Ascending aorta (tissue), 2 donors: Measurements from ENCODE around the gene PCMT1. TPM values are rescaled to one million over a fixed set of nuclear protein-coding genes. Genes with fewer than 3 reads are reported as not detected.

Experiments
- DNase-seq, 2 donors: peaks; one replicate each; pipeline ENCODE4 v3.0.0-alpha.2; 2019; ENCODE audit warnings: low spot score in 2 of 2
- H3K27ac ChIP-seq, 2 donors: fragments of 200-600 bp; sonication (generic); one replicate each; pipeline ENCODE4 v1.5.1; 2016 to 2017; ENCODE audit warnings: mild to moderate bottlenecking in 1 of 2
- H3K27me3 ChIP-seq: fragments of 200-600 bp; sonication (generic); one replicate; pipeline ENCODE4 v1.5.1; 2017
- H3K36me3 ChIP-seq, 2 donors: fragments of 200-600 bp; sonication (generic); one replicate each; pipeline ENCODE4 v1.5.1; 2016
- H3K4me1 ChIP-seq, 2 donors: fragments of 200-600 bp; sonication (generic); one replicate each; pipeline ENCODE4 v1.5.1; 2016 to 2017; ENCODE audit warnings: mild to moderate bottlenecking in 1 of 2
- H3K4me3 ChIP-seq, 2 donors: fragments of 200-600 bp; sonication (generic); one replicate each; pipeline ENCODE4 v1.5.1; 2016 to 2017; ENCODE audit warnings: mild to moderate bottlenecking in 1 of 2
- H3K9me3 ChIP-seq, 2 donors: fragments of 200-600 bp; sonication (generic); one replicate each; pipeline ENCODE4 v1.5.1; 2016
- CTCF ChIP-seq, 3 experiments: fragments of 200-600 bp in 2 of 3; fragments of 450-650 bp in 1 of 3; sonication (generic) in 2 of 3; IDR thresholded peaks; one replicate each; pipeline ENCODE4 v1.5.1; 2016 to 2019; ENCODE audit warnings: antibody characterized with exemption in 3 of 3, mild to moderate bottlenecking in 1 of 3, moderate library complexity in 1 of 3
- intact Hi-C: fragments of 100-400 bp; cut with DNase I; formaldehyde crosslinking; loops from one replicate; pipeline ENCODE4 v1.15.1; 2023
- total RNA-seq: library from RNA; depleted of rRNA; stranded (reverse); fragments of >200 nt; gene quantifications from one replicate; pipeline ENCODE4 v1.1.0, GENCODE V29; 2016

The PCMT1 gene
- total RNA-seq, 1 donor from 2014 or later: 23.5 TPM

DNA sequence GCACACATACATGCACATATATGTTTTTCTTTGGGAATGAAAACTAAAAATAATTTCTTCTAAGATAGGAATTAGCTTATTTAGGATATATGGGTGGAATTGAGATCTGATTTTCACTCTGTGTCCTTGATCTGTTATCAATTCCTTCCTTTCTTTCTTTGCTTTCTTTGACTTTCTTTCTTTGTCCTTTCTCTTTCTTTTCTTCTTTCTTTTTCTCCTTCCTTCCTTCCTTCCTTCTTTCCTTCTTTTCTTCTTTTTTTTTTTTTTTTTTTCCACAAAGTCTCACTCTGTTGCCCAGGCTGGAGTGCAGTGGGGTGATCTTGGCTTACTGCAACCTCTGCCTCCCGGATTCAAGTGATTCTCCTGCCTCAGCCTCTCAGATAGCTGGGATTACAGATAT lies 28.1 kb downstream of the PCMT1 start:
- Histone ChIP-seq H3K9me3 (no peaks in the 10 kb centered on the region), H3K4me3 (no peak overlapping the region), H3K27me3 (no peaks in the 10 kb centered on the region), H3K4me1 (no peaks in the 10 kb centered on the region), H3K36me3 (peaks cover 10 to 52% of the 10 kb centered on the region in 2 donors), H3K27ac (no peak overlapping the region)
- TF ChIP-seq CTCF (IDR thresholded peaks at IDR 0.05): no peak
- intact Hi-C loops: no loop called here
- no peak for DNase-seq

DNA sequence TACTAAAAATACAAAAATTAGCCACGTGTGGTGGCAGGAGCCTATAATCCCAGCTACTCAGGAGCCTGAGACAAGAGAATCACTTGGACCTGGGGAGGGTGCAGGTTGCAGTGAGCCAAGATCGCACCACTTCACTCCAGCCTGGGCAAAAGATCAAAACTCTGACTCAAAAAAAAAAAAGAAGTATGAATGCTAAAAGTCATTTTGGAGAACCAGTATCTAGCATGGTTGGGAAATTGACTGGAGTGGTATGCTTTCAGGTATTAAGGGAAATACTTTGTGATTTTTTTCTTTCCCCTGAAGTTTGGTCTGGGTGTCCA lies 30.1 kb downstream of the PCMT1 start:
- intact Hi-C loops: no loop called here
- Histone ChIP-seq H3K27ac (no peak overlapping the region), H3K4me1 (no peaks in the 10 kb centered on the region), H3K36me3 (peaks cover 2 to 38% of the 10 kb centered on the region in 2 donors), H3K4me3 (no peak overlapping the region), H3K27me3 (no peaks in the 10 kb centered on the region), H3K9me3 (no peaks in the 10 kb centered on the region)
- no peak for TF ChIP-seq CTCF (IDR thresholded peaks at IDR 0.05)
- DNase-seq: no peak

- peaks cover 0 to 25% of the 10 kb centered on the region in 2 donors for H3K36me3 ChIP-seq
Observed at GRCh38 chr6:149781715-149782114, 32.2 kb downstream of the PCMT1 start.

GRCh38 chr6:149782337-149782736 lies 32.8 kb downstream of the PCMT1 start:
- H3K36me3 ChIP-seq: peaks cover 0 to 25% of the 10 kb centered on the region in 2 donors
- intact Hi-C loops: no loop called here

More at GRCh38 chr6:149781715-149782114, 32.2 kb downstream of the PCMT1 start:
- Histone ChIP-seq H3K4me1 (no peaks in the 10 kb centered on the region), H3K27me3 (no peaks in the 10 kb centered on the region), H3K9me3 (no peaks in the 10 kb centered on the region), H3K4me3 (no peak overlapping the region), H3K27ac (no peak overlapping the region)
- intact Hi-C loops: no loop called here
- no peak for TF ChIP-seq CTCF (IDR thresholded peaks at IDR 0.05)
- no peak for DNase-seq

DNA sequence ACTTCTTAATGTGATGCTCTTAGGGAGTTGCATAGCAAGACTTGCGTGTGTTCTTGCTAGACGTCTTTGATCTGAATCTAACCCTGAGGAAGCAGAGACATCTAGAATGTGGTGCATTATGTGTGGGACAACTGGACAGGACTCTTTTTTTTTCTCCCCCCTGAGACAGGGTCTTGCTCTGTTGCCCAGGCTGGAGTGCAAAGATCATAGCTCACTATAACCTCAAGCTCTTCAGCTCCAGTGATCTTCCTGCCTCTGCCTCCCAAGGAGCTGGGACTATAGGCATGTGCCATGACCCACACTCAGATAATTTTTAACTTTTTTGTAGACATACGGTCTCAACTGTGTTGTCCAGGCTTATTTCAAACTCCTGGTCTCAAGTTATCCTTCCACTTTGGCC lies 34.0 kb downstream of the PCMT1 start:
- H3K27me3 ChIP-seq: no peaks in the 10 kb centered on the region
- no peak overlapping the region for H3K27ac ChIP-seq
- H3K36me3 ChIP-seq: peaks cover 0 to 21% of the 10 kb centered on the region in 2 donors
- no peak overlapping the region for H3K4me3 ChIP-seq
- no peak for DNase-seq
- H3K4me1 ChIP-seq: no peaks in the 10 kb centered on the region
- TF ChIP-seq CTCF (IDR thresholded peaks at IDR 0.05): no peak
- H3K9me3 ChIP-seq: no peaks in the 10 kb centered on the region
- intact Hi-C loops: no loop called here

More at GRCh38 chr6:149782337-149782736, 32.8 kb downstream of the PCMT1 start:
- H3K4me1 ChIP-seq: no peaks in the 10 kb centered on the region
- TF ChIP-seq CTCF (IDR thresholded peaks at IDR 0.05): no peak
- H3K27me3 ChIP-seq: no peaks in the 10 kb centered on the region
- no peaks in the 10 kb centered on the region for H3K9me3 ChIP-seq
- DNase-seq: no peak
- H3K4me3 ChIP-seq: no peak overlapping the region
- H3K27ac ChIP-seq: no peak overlapping the region

GRCh38 chr6:149806127-149806526 lies 56.6 kb downstream of the PCMT1 start:
- TF ChIP-seq CTCF (IDR thresholded peaks at IDR 0.05): no peak
- H3K27me3 ChIP-seq: no peaks in the 10 kb centered on the region
- H3K9me3 ChIP-seq: no peaks in the 10 kb centered on the region
- H3K36me3 ChIP-seq: peaks cover 24 to 40% of the 10 kb centered on the region in 2 donors
- no peak overlapping the region for H3K4me3 ChIP-seq
- intact Hi-C loops: no loop called here
- no peaks in the 10 kb centered on the region for H3K4me1 ChIP-seq
- no peak overlapping the region for H3K27ac ChIP-seq
- DNase-seq: no peak
